ENCODE results near the gene MACO1. TPM values are rescaled to one million over a fixed set of nuclear protein-coding genes. Genes with fewer than 3 reads are reported as not detected.

Gene MACO1
- total RNA-seq, 1 experiment from 2014 or later: 22.9 TPM

DNA sequence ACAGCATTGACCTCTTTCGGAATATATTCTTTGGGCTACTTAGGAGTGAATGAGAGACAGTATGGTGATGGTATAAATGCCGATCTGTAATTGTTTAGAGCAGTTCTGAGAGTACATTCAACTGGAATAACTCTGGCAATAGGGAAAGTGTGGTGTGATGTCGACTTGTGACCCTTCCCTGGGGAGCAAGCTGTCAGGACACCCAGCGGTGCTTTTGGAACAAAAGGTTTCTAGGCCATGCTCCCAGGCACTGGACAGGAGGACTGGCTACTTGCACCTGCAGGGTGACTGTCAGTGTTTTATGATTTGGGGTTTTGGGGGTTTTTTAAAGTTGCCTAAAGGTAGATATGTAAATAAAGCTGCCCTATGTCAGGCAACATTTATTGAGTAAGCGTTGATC, 50.9 kb downstream of the MACO1 start:
- no TSS peak for BruUV-seq (replicated peaks)
- Histone ChIP-seq H3K9me3 (ENCODE audit: low read depth, low read length, poor library complexity, severe bottlenecking) (no peaks in the 10 kb centered on the region), H3K27ac (ENCODE audit: low read depth, low read length, poor library complexity, severe bottlenecking) (no peak overlapping the region), H3K27me3 (replicated peaks; ENCODE audit: insufficient read depth, low read depth, low read length, poor library complexity) (no peaks in the 10 kb centered on the region), H3K4me1 (ENCODE audit: insufficient read depth, low read length, poor library complexity, severe bottlenecking) (no peaks in the 10 kb centered on the region), H3K36me3 (ENCODE audit: insufficient read depth, low read length, poor library complexity, severe bottlenecking) (no peaks in the 10 kb centered on the region), H3K4me3 (ENCODE audit: low read depth, low read length, poor library complexity, severe bottlenecking) (no peak overlapping the region)
- ChIA-PET POLR2A (ENCODE audit: low non-redundant PET) (interaction anchor here (0.6 kb wide), 1 partner anchor 26 kb away, joined by 3 read pairs; no protein-coding TSS in a partner anchor), CTCF (no interaction called here)
- no peak for TF ChIP-seq EZH2 (IDR thresholded peaks at IDR 0.05; ENCODE audit: borderline replicate concordance, low read depth, low read length, poor library complexity, severe bottlenecking)
- TF ChIP-seq, protein P1, sequence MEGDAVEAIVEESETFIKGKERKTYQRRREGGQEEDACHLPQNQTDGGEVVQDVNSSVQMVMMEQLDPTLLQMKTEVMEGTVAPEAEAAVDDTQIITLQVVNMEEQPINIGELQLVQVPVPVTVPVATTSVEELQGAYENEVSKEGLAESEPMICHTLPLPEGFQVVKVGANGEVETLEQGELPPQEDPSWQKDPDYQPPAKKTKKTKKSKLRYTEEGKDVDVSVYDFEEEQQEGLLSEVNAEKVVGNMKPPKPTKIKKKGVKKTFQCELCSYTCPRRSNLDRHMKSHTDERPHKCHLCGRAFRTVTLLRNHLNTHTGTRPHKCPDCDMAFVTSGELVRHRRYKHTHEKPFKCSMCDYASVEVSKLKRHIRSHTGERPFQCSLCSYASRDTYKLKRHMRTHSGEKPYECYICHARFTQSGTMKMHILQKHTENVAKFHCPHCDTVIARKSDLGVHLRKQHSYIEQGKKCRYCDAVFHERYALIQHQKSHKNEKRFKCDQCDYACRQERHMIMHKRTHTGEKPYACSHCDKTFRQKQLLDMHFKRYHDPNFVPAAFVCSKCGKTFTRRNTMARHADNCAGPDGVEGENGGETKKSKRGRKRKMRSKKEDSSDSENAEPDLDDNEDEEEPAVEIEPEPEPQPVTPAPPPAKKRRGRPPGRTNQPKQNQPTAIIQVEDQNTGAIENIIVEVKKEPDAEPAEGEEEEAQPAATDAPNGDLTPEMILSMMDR (conservative IDR thresholded peaks at IDR 0.05; ENCODE audit: low read depth, low read length): no peak
- no peak for DNase-seq (ENCODE audit: low spot score)
- intact Hi-C loops (cut with micrococcal nuclease; ENCODE audit: unreplicated experiment): no loop called here

DNA sequence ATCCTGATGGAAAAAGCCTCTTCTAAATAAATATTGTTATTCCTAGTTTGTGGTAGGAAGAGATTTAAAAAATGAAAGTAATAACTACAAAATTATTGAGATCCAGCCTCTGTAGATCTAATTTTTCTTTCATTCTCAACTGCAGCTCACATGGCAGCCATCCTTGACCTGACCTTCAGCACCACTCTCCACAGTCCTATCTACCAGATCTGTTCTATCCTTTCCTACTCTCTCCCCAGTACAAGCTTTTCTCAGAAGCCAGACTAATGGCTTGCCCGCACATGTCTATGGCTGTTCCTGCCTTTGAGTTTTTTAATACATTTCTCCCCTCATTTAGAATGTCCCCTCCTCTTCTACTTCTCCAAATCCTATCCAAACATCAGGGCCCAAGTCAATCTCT, 51.5 kb downstream of the MACO1 start:
- POLR2A ChIA-PET (ENCODE audit: low non-redundant PET): interaction anchor here (0.6 kb wide), 1 partner anchor 27 kb away, joined by 3 read pairs; no protein-coding TSS in a partner anchor
- Histone ChIP-seq H3K36me3 (ENCODE audit: insufficient read depth, low read length, poor library complexity, severe bottlenecking) (no peaks in the 10 kb centered on the region), H3K27me3 (replicated peaks; ENCODE audit: insufficient read depth, low read depth, low read length, poor library complexity) (no peaks in the 10 kb centered on the region), H3K9me3 (ENCODE audit: low read depth, low read length, poor library complexity, severe bottlenecking) (no peaks in the 10 kb centered on the region), H3K4me3 (ENCODE audit: low read depth, low read length, poor library complexity, severe bottlenecking) (no peak overlapping the region), H3K4me1 (ENCODE audit: insufficient read depth, low read length, poor library complexity, severe bottlenecking) (no peaks in the 10 kb centered on the region), H3K27ac (ENCODE audit: low read depth, low read length, poor library complexity, severe bottlenecking) (no peak overlapping the region)
- CTCF ChIA-PET: no interaction called here
- no peak for DNase-seq (ENCODE audit: low spot score)
- intact Hi-C loops (cut with micrococcal nuclease; ENCODE audit: unreplicated experiment): no loop called here
- TF ChIP-seq EZH2 (IDR thresholded peaks at IDR 0.05; ENCODE audit: borderline replicate concordance, low read depth, low read length, poor library complexity, severe bottlenecking): no peak
- TF ChIP-seq, protein P1 (conservative IDR thresholded peaks at IDR 0.05; ENCODE audit: low read depth, low read length): no peak
- no TSS peak for BruUV-seq (replicated peaks)

DNA sequence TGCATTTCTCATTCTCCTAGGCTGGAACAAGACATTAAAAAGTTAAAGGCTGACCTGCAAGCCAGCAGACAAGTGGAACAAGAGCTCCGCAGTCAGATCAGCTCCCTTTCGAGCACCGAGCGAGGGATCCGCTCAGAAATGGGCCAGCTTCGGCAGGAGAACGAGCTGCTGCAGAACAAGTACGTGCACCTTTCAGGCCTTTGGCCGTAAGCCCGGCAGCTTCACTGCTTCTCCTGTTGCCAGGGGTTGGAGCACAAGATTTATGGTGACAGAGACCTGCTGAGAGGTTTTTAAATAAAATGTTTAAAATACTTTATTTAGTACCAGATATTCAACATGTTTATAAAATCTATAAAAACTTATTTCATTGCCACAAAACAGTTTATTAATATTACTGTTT, 53.4 kb downstream of the MACO1 start:
- BruUV-seq (replicated peaks): no TSS peak
- peaks cover 3% of the 10 kb centered on the region for H3K36me3 ChIP-seq (ENCODE audit: insufficient read depth, low read length, poor library complexity, severe bottlenecking)
- no peak overlapping the region for H3K27ac ChIP-seq (ENCODE audit: low read depth, low read length, poor library complexity, severe bottlenecking)
- intact Hi-C loops (cut with micrococcal nuclease; ENCODE audit: unreplicated experiment): no loop called here
- no peak for TF ChIP-seq EZH2 (IDR thresholded peaks at IDR 0.05; ENCODE audit: borderline replicate concordance, low read depth, low read length, poor library complexity, severe bottlenecking)
- TF ChIP-seq, protein P1 (conservative IDR thresholded peaks at IDR 0.05; ENCODE audit: low read depth, low read length): no peak
- ChIA-PET POLR2A (ENCODE audit: low non-redundant PET) (no interaction called here), CTCF (no interaction called here)
- H3K27me3 ChIP-seq (replicated peaks; ENCODE audit: insufficient read depth, low read depth, low read length, poor library complexity): no peaks in the 10 kb centered on the region
- no peak for DNase-seq (ENCODE audit: low spot score)
- H3K9me3 ChIP-seq (ENCODE audit: low read depth, low read length, poor library complexity, severe bottlenecking): no peaks in the 10 kb centered on the region
- H3K4me1 ChIP-seq (ENCODE audit: insufficient read depth, low read length, poor library complexity, severe bottlenecking): no peaks in the 10 kb centered on the region
- no peak overlapping the region for H3K4me3 ChIP-seq (ENCODE audit: low read depth, low read length, poor library complexity, severe bottlenecking)
